Middle frontal gyrus (tissue), 1 donor: ENCODE results near the gene SLC38A6.

ENCODE experiments used
- DNase-seq: peaks from one replicate; pipeline ENCODE4 v3.0.0-alpha.2; 2015; ENCODE audit warnings: low spot score; ENCODE audit errors: extremely low spot score

The SLC38A6 gene

DNA sequence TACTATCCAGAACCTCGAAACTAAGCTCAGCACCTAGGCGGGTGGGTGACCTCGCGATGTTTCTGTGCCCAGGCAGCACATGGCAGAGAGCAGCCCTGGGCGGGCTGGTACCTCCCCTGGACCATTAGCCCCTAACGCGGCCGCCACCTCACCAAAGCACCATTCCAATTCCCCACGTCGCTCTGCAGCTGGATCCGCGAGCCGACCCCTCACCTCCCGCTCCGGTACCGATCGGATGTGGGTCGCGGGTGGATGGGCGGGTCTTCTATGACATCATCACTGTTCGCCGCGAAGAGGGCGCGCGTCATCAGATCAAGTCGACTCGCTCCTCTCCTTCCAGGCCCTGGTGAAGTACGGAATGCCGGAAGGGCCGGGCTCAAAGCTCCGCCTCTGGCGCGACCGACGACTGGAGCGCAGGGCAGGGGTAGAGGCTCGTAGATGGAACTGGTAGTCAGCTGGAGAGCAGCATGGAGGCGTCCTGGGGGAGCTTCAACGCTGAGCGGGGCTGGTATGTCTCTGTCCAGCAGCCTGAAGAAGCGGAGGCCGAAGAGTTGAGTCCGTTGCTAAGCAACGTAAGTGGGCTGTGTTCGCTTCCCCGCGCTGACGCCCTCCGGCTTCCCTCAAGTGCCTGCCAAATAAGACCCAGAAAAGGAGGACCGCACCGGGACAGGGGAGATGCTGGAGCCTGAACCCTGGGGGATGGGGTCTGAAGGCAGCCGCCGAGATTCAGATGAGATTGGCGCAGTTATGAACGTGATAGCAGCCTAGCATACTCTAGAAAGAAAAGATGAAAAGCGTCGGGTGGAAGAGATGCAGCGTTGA, at the start of gene SLC38A6, which contains the start of gene TRMT5:
Gene SLC38A6, plus strand, starts transcription at position 435 of the 822 bp plus-strand sequence. Its CDS starts 33 bp downstream, at position 468.
Gene TRMT5, minus strand, starts transcription at position 269 of the 822 bp plus-strand sequence. Its CDS starts 106 bp downstream, at position 163.
- DNase-seq = peak; percentile 84

DNA sequence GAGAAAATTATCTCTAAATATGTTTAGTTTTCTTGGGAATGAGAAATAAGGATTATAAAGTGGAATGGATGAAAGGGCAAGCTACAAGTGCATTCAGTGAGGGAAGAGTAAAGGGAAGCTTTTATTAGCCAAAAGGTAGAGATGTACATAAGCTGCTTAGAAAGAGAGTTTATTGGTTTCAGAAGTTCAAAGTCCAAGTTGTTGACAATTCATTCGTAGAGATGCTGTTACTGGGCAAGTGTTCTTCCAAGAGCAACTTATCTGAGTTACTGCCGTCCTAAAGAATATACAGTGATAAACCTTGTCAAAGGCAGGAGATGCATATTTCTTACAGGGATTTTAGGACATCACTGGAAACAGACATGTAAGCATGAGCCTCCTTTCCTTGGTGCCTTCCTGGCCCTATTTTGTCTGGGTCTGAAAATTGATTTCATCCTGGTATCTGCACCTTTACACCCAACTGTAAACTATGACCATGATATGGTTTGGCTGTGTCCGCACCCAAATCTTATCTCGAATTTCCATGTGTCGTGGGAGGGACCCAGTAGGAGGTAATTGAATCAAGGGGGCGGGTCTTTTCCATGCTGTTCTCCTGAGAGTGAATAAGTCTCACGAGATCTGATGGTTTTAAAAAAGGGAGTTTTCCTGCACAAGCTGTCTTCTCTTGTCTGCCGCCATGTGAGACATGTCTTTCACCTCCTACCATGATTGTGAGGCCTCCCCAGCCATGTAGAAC, 47.0 kb upstream of the SLC38A6 start:
- no peak for DNase-seq

DNA sequence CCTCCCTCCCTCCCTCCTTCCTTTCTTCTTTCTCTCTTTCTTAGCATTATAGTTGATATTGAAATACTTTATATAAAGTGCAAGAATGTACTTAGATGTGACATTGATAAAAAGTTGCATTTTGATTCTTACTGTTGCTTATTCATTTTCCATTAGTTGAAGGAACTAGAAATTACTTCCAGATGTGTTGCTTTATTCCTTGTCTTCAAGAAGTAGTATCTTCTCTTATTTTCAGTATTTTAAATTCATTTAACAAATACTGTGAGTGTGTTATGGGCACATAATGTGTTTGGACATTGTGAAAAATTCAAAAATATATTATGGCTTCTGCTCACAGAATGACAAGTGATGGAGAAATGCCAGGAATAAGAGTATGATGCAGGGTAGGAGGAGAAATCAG, 45.7 kb upstream of the SLC38A6 start:
- no peak for DNase-seq

DNA sequence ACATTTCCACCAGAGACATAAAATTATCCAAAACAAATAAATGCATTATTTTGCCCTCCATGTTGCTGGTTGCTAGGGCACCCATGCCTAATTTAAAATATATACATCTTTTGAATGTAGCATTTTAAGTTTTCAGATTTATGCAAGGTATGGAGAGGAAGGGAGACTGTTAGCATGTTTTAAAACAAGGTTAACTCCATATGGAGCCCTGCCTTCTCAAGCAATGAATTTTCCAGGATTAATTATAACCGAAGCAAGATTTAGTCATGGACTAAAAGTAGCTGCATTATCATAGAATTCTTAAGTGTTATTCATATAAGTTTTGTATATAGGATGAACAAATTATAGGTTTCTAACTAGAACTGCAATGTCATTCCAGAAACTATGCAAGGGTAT, 37.4 kb upstream of the SLC38A6 start:
- DNase-seq = no peak

DNA sequence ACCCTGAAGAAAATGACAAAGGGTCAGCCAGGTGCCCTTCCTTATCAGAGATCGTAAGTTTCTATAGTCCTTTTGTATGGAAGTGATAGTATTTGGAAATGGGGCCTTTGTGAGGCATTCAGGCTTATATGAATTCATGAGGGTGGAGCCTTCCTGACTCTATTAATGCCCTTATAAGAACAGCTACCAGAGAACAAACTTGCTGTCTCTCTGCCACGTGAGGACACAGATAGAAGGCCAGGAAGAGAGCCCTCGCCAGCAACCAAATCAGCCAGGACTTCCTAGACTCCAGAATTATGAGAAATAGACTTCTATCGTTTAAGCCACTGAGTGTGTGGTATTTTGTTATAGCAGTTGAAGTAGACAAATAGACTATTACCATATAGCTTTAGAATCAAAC, 36.8 kb upstream of the SLC38A6 start:
- no peak for DNase-seq

DNA sequence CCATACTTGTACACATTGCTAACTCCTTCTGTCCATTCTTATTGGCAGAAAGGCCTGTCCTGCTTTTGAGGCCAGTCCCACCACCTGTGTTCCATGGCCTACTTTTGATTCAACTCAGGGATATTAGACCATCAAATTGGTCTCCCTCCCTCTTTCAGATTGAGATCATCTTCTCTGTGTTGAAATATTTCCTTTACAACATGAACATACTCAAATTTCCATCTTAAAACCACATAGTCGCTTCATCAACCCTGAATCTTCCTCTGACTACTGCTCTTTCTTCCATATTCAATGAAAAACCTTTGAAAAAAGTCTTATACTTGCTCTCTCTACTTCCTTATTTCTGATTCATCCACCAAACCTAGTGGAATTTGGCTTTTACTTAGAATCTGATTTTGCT, 35.1 kb upstream of the SLC38A6 start:
- DNase-seq = no peak

DNA sequence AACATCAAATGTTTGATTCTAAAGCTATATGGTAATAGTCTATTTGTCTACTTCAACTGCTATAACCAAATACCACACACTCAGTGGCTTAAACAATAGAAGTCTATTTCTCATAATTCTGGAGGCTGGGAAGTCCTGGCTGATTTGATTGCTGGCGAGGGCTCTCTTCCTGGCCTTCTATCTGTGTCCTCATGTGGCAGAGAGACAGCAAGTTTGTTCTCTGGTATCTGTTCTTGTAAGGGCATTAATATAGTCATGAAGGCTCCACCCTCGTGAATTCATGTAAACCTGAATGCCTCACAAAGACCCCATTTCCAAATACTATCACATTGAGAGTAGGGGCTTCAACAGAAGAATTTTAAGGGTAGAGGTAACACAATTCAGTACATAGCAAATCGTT, 34.3 kb upstream of the SLC38A6 start:
- no peak for DNase-seq

DNA sequence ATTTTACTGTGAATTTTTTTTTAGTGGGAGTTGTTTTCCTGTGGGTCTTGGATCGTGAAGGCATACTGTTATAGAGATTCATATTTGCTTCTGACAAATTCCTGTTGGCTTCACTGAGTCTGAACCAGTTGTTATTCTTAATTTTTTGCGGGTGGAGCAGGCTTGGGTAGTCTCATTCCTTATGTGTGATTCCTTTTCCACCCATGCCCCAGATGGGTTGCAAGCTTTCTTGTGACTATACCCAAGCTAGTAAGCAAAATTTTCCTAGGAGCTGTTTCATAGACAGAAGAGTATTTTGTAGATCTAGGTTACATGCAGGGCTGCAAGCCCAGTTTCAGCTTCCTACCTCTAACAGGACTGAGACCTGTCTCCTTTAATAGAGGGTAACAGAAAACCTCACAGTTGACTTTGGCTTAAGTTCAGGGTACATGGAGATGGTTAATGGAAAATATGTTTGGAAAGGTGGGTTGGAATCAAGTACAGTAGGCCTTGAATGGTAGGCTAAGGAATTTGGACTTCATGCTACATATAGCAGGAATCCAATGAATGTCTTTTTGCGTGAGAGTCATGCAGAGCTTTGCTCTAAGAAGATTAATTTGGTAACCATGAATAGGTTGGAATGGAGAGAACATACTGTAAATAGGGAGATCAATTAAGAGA, 29.1 kb upstream of the SLC38A6 start:
- no peak for DNase-seq

DNA sequence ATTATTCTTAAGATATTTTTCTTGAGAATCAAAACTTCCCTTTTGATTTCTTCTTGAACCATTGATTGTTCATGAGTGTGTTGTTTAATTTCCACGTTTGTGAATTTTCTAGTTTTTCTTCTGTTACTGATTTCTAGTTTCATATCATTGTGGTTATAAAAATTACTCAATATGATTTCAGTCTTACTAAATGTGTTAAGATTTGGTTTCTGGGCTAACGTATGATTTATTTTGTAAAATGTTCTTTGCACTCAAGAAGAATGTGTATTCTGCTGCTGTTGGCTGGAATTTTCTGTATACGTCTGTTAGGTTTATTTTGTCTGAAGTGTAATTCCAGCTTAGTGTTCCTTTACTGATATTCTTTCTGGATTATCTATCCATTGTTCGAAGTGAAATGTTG, 24.8 kb upstream of the SLC38A6 start:
- DNase-seq = no peak

DNA sequence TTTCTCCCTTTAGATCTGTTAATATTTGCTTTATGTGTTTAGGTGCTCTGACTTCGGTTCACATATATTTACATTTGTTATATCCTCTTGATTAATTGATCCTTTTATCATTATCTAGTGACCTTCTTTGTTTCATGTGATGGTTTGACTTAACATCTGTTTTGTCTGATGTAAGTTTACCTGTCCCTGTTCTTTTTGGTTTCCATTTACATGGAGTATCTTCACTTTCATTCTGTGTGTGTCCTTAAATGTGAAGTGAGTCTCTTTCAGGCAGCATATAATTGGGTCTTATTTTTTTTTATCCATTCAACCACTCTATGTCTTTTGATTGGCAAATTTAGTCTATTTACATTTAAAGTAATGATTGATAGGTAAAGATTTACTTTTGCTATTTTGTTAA, 24.4 kb upstream of the SLC38A6 start:
- DNase-seq = no peak

DNA sequence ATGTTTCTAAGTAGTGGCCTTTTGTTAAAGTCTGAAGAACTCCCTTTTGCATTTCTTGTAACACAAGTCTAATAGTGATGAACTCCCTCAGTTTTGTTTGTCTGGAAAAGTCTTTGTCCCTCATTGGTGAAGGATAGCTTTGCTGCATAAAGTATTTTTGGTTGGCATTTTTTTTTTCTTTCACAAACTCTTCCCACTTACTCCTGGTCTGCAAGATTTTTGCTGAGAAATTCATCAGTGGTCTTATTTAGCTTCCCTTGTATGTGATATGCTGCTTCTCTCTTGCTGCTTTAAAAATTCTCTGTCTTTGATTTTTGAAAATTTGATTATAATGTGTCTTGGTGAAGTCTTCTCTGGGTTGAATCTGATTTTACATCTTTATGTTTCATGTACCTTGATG, 22.9 kb upstream of the SLC38A6 start:
- DNase-seq = no peak

DNA sequence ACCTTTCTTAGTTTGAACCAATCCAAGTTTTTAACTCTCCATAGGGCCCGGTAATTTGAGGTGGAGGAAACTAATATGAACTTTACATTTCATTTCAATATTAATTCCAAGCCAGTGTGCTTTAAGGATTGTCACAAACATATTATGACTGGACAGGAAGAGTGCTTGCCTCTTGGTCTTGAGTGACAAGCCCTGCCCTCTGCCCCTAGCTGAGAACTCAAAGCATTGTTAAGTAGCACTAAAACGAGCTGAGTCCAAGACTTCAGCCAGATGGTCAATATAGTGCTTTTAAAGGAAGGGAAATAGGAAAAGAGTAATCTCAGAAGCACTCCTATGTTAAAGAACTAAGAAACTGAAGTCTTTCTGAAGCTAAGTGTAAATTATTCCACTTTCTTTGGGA, 17.3 kb upstream of the SLC38A6 start:
- DNase-seq = no peak

DNA sequence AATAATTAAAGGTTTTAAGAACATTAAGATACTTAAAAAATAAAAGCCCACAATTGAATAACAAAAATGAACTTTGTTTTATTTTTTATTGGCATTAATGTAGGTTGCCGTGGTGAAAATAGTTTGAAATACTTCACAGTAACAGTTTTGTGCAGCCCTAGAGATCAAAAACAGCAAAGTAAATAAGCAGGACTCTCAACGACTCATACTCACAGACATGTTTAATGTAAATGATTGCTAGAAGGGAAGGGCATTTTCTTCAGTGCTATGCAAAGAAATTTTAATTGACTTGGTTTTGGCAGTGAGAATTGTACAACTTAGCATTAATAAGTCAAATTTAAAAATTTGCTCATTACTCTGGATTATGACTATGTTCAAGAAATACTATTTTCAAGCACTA, 16.1 kb upstream of the SLC38A6 start:
- no peak for DNase-seq

DNA sequence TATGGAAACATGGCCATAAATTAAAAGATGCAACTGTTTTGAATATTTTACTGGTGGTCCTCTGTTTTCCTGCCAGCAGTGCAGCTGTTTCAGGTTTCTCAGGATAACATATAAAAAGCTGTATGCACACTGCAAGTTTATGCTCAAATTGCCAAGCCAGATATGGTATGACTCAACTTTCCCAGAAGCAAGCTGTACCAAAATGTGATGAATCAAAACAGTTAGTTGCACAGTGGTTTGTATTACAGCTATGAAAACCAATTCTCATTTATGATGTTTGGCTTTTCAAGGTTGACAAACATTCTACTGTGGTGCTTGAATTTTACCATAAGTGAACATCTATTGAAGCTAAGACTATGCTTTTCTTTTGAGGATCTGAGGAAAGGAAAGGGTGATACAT, 15.6 kb upstream of the SLC38A6 start:
- DNase-seq = no peak

DNA sequence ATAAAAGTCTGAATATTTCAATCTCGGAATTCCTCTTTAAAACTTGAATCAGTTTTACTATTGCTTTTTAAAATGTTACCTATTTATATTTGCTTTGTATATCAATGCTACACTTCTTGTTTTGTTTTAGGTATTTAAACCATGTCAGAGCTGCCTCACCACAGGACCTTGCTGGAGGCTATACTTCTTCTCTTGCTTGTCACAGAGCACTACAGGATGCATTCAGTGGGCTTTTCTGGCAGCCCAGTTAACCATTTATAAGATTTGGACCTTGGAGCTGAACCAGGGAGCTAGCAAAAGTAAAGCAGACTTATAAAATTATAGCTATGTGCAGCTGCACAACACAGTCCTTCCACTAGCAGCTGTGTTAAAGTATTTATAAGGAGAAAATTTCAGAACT, 12.9 kb upstream of the SLC38A6 start:
- DNase-seq = no peak

DNA sequence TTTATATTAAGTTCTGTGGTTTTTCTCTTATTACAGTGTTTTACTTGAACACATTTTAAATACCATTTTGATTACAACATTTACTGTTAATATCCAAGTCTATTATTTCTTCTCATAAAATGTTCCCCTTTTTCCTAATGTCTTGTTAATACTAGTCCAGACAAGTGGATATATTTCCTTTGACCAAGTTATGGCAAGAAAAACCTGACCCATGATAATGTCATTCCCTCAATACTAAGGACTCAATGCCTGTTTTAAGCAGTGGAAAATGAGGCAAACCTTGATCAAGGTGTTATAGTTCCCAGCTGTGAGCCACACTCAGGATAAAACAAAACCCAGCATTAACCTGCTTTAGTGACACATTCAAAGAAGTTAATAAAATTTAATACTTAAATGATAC, 12.4 kb upstream of the SLC38A6 start:
- DNase-seq = no peak

DNA sequence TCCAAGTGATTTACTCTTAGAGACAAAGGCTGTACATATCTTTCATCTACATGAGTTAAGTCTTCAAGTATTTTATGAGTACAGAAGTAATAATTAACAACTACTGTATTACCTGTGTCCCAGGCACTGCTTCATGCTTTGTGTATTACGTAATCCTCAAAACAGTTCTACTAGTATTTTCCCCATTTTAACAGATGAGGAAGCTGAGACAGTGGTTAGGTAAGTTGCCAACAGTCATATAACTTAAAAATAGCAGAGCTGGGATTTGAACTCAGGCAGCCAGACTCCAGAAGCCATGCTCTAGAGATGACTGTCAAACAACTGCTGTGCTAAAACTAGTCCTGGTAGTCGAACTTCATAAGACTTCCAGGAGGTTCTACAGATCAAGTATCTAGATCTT, 10.9 kb upstream of the SLC38A6 start:
- DNase-seq = no peak

DNA sequence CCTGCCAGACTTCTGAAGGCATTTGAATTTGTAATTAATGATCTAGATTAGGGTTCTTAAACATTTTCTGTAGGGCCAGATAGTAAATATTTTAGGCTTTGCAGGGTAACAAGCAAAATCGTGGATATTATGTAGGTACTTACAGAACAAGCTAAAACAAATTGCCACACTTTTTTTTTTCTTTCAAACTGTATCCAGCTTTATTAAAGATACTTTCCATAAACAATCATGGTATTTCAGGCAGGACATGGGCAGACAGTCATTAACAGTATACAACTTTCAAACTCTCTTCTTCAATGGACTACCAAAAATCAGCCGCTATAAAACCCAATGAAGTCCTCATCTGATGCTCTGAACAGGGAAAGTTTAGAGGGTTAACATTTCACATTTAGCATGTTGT, 9.8 kb upstream of the SLC38A6 start:
- no peak for DNase-seq

DNA sequence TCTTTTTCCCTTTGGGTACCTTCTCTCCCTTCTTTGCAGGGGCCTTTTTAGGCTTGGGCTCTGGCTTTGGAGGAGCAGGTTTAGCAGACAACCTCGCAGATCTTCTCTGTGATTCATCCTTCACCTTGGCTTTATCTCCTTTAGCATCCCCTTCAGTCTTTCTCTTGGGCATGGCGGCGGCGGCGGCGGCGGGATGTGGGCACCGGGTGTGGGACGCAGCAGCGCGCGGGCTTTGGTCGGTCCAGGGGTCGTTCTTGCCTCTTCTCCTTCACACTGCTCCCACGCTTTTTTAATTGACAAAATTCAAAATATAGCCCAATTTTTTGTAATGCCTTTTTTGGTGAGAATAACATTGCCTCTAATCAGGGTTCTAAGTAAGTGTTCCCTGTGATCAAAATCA, 8.8 kb upstream of the SLC38A6 start:
- no peak for DNase-seq

DNA sequence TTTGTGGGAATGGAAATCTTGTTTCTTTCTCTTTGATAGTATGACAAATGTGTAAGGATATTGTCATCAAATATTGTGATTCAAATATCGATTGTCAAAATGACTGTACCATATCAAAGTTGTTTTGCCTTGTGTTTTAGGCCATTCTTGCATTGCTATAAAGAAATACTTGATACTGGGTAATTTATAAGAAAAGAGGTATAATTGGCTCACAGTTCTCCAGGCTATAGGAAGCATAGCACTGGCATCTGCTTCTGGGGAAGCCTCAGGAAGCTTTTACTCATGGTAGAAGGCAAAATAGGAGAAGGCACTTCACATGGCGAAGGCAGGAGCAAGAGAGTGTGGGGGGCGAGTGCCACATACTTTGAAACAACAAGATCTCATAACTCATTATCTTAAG, 8.0 kb upstream of the SLC38A6 start:
- DNase-seq = no peak

DNA sequence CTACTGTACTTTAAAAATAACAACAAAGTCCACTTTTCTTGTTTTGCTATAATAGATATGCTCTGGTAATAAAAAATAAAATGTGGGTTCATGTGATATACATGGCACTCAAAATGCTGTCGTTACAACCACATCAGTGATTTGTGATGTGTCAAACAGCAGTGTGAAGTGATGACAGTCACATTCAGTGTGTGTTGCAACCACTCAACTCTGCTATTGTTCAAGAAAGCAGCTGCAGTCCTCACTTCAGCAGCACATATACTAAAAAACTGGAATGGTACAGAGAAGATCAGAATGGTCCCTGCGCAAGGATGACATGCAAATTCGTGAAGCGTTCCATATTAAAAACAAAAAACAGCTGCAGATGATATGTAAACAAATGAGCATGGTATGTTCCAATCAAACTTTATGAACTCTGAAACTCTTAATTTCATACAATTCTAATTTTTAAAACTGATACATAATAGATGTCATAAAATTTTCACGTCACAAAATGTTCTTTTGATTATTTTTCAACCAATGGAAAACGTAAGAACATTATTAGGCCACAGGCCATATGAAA, 6.9 kb upstream of the SLC38A6 start:
- no peak for DNase-seq

DNA sequence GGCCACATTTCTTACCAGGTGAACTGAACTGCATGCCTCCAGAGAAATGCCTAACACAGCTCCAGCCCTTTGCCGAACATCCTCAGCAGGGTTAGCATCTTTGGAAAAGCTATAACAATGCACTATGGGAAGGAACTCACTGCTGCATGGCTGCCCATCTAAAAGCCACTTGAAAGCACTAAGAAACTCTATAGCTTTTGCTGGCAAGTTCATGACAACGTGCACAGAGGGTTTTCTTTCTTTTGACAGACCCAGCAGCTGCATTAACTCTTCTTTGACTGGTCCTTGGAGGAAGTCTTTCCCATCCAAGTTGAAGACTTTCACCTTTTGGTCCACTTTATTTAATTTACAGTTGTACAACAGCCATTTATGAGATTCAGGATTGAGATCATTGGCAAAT, 5.5 kb upstream of the SLC38A6 start:
- no peak for DNase-seq
